DMS53 (cell line): Measurements from ENCODE around the gene NTN1.
A peak's percentile ranks its signal among the peaks of the same experiment; 100 is the strongest.
"Not testable (repeated sequence)": the region's sequence is repeated elsewhere in the genome, so short reads cannot be mapped to it uniquely, and the experiment has no call there.

Experiments
- DNase-seq: peaks from one replicate; lab custom pipeline; 2025; lab: John Stamatoyannopoulos, UW

Gene NTN1

GRCh38 chr17:9124554-9124935 lies 103.2 kb downstream of the NTN1 start:
- no peak for DNase-seq

DNA sequence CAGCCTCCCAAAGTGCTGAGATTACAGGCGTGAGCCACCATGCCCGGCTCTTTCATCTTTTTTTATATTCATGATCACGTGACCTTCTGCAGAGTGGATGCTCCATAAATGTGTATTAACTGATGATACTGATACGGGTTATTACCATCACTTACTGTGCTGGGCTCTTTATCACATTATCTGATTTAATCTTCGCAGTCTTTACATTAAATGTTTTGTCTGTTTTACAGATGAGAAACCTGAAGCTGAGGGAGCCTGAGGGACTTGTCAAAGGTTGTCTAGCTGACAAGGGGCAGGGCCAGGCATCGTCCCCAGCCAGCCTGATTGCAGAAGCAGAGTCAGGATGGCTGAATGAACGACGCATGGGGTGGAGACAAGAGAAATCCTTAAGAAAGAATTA lies 104.4 kb downstream of the NTN1 start:
- no peak for DNase-seq

- no peak for DNase-seq
These were observed 106.0 kb downstream of the NTN1 start for GRCh38 chr17:9127340-9127739.

DNA sequence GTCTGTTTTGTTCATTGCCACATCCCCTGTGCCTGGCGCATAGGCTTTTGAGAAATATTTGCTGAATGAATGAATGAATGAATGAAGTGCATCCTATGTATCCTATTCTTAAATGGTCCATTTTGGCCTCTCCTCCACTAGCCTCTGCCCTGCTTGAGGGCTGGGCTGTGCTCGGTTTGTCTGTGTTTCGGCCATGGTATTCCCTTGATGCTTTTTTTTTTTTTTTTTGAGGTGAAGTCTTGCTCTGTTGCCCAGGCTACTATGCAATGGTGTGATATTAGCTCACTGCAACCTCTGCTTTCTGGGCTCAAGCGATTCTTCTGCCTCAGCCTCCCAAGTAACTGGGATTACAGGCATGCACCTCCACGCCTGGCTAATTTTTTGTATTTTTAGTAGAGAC lies 110.1 kb downstream of the NTN1 start:
- no peak for DNase-seq

GRCh38 chr17:9132291-9132690 lies 111.0 kb downstream of the NTN1 start:
- DNase-seq, result no peak

DNA sequence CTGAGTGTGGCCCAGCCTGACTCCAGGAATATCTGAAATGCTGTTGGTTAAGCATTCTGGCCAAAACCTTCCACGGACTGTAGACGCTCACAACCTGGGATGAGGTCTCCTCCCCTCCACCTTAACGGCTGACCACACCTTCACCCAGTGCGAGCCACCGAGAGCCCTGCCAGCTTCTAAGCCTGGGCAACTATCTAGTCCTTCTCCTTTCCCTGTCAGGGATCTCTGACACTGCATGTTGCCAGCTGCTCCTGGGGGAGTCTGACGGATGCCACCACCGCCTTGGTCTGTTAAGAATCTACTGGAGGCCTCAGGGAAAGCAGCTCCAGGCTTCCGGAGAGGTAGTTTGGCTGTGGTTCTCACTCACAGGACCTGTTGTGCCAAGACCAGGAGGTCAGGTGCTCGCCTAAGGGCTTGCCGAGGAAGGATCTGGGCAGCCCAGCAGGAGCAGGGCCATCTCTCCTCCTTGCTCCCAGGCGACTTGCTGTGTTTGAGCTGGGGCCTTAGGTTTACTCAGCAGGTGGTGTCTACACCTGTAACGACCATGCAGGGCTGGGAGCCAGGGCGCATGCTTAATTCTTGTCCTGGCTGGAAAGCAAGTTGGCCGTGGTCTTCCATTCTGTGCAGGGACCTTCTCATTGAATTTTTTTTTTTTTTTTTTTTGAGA lies 111.8 kb downstream of the NTN1 start:
- DNase-seq, result no peak

GRCh38 chr17:9138161-9138717 lies 116.9 kb downstream of the NTN1 start:
- no peak for DNase-seq

DNA sequence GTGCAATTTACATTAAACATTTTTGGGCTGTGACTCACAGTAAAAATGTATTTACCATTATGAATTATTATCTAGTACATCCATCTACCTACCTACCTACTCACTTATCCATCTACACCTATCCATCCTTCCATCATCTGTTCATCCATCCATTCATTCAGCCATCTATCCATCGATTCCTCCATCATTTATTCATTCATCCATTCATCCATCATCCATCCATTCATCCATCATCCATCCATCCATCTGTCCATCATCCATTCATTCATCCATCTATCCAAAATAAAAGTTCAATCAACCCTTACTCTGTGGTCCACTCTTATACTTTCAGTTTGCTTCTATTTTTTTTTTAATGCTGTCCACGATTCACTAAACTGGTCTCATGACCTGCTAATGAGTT lies 118.4 kb downstream of the NTN1 start:
- no peak for DNase-seq

- no peak for DNase-seq
These were observed 119.5 kb downstream of the NTN1 start for GRCh38 chr17:9140550-9141424.

DNA sequence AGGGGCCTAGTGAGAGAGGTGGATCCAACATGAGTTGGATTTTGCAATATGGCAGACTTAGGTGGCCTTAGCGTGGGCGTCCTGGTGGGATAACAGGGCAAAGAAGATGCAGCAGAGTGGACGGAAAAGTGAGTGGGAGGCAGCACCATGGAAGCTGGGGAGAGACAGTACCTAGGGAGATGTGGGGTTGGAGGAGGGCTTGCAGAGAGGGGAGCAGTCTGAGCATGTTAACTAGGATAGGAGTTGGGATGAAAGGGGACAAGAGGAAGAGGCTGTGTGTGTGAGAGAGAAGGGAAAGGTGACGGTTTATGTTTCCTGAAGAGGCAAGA lies 120.1 kb downstream of the NTN1 start:
- DNase-seq, result no peak

- DNase-seq, result peak; percentile 25
These were observed 121.6 kb downstream of the NTN1 start for GRCh38 chr17:9142772-9143494.

- no peak for DNase-seq
These were observed 123.4 kb downstream of the NTN1 start for GRCh38 chr17:9144502-9145249.

GRCh38 chr17:9146064-9146463 lies 124.8 kb downstream of the NTN1 start:
- DNase-seq, result no peak

DNA sequence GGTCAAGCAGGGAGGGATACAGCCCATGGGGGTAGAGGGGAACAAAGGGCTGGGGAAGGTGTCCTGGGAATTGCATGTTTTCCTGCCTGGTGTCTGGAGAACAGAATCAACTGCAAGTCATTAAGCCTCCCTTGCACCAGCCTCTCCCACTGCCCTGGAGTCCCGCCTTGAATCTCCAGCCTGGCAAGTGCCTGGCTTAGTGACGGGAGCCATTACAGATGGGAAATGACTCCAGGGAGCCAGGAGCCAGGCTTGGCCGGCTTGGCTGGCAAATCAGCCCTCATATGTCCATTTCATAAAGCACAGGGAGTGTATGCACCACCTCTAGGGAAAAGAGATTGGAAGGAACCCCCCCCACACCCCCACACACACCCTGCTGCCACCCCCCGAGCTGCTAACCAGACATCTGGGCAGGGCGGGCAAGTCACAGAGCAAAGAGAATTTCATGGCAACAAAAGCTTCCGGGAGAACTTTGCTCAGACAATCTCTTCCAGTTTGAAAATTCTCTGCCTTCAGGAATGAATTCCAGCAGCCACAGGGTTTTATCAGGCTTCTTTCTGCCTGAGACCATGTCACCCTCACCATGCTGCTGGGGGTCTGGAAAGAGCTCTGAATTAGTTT lies 127.7 kb downstream of the NTN1 start:
- DNase-seq, result no peak

- DNase-seq, result peak; percentile 30
These were observed 129.3 kb downstream of the NTN1 start for GRCh38 chr17:9150446-9151090.

- peak; percentile 94 for DNase-seq
These were observed 129.8 kb downstream of the NTN1 start for GRCh38 chr17:9151091-9151490.

- DNase-seq, result not testable (repeated sequence)
These were observed 130.4 kb downstream of the NTN1 start for GRCh38 chr17:9151740-9152139.

DNA sequence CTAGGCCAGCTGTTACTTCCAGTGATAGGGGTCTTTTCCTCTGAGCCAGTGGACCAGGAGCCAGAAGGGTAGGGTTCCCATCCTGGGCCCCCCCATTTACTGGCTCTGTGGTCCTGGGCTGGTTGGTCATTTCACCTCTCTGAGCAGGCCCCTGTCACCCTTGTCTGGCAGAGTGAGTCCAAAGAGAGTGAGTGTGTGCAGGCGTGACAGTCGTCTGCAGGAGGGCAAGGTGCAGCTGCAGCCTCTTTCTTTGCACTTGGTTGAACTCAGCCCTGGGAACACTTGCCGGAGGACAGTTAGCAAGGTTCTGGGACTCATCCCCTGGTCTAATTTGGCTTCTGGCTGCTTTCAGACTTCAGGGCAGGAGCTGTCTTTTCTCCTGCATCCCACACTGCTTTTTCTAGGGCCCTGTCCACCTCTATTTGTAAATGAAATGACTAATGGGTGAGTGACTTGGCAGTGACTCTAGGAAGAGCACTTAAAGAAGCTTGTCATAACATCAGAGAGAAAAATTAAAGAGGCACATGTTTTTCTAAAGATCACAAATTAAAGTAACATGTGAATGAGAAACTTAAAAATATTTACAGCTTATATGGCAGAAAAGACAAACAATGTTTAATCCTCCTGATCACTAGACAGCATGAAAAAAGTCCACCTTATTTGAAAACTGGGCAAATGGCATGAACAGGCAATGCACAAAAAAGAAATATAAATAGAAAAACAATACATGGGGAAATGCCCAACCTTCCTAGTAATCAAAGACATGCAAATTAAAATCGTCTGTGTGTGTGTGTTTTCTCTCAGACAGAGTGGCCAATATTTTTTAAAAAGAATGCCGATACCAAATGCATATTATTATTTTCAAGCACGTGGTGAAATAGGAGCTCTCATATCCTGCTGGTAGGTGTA lies 137.5 kb downstream of the NTN1 start:
- no peak for DNase-seq

DNA sequence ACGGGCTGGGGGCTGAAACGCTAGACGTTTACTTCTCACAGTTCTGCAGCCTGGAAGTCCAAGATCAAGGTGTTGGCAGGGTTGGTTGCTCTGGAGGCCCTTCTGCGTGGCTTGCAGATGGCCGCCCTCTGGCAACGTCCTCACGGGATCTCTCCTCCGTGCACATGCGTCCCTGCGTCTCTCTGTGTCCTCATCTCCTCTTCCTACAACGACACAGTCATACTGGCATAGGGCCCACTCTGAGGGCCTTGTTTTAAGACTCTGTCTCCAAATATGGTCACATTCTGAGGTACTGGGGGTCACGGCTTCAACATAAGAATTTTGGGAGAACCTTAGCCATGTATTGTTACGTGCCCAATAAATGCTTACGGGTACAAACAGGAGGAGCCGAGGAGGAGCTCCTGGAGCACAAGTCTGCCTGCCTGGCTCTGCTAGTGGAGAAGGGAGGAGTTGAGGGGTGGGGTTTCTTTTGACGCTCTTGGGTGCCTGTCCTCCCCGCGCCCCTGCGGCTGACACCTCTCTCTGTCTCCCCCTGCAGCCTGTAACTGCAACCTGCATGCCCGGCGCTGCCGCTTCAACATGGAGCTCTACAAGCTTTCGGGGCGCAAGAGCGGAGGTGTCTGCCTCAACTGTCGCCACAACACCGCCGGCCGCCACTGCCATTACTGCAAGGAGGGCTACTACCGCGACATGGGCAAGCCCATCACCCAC lies 141.1 kb downstream of the NTN1 start:
- peak; percentile 16 for DNase-seq
